Panc1 (cell line): ENCODE results near the gene DDX24. TPM values are rescaled to one million over a fixed set of nuclear protein-coding genes. Genes with fewer than 3 reads are reported as not detected.

Experiments
- ATAC-seq: fragments of 200-7000 bp; cut with Tn5 transposase; 2 replicates; pipeline ENCODE4 v1.9.1; 2020; ENCODE audit warnings: mild to moderate bottlenecking, moderate library complexity
- BruUV-seq: library from RNA; stranded (reverse); fragments of 400-500 nt; replicated peaks from 2 replicates; lab custom pipeline; 2021; lab: Mats Ljungman, UMichigan
- CTCF ChIA-PET: fragments of 300-600 bp; sonication (Branson Sonifier 250); formaldehyde crosslinking; loops from one replicate; lab custom pipeline; 2022; ENCODE audit warnings: antibody characterized with exemption; lab: Charles Lee
- POLR2A ChIA-PET: fragments of 300-600 bp; sonication (Branson Sonifier 250); formaldehyde crosslinking; loops from one replicate; lab custom pipeline; 2022; ENCODE audit warnings: antibody characterized with exemption; lab: Charles Lee
- DNase-seq: peaks from one replicate; pipeline ENCODE4 v3.0.0-alpha.2; 2010; ENCODE audit warnings: low read depth, low spot score
- H3K27ac ChIP-seq: 2 replicates; pipeline ENCODE4 v1.5.1; 2011; ENCODE audit warnings: mild to moderate bottlenecking, low read length, inconsistent platforms
- H3K27me3 ChIP-seq: fragments of 200-500 bp; sonication (Bioruptor generic); 2 replicates; pipeline ENCODE4 v1.6.0; 2014; ENCODE audit warnings: low read length, inconsistent platforms; ENCODE audit not compliant: control insufficient read depth, insufficient read depth
- H3K36me3 ChIP-seq: fragments of 200-500 bp; sonication (Bioruptor generic); 2 replicates; pipeline ENCODE4 v1.5.1; 2014; ENCODE audit warnings: inconsistent platforms, mild to moderate bottlenecking, low read length, moderate library complexity; ENCODE audit not compliant: control insufficient read depth, insufficient read depth
- H3K4me1 ChIP-seq: 2 replicates; pipeline ENCODE4 v1.5.1; 2011; ENCODE audit warnings: inconsistent platforms, mild to moderate bottlenecking, low read length, moderate library complexity; ENCODE audit not compliant: control insufficient read depth, insufficient read depth
- H3K4me3 ChIP-seq, 2 experiments: 2 replicates each; pipeline ENCODE4 v1.5.1; 2011 to 2012; ENCODE audit warnings: low read depth in 2 of 2, low read length in 2 of 2, mild to moderate bottlenecking in 2 of 2, inconsistent platforms in 1 of 2, moderate library complexity in 1 of 2
- H3K9me3 ChIP-seq: fragments of 200-500 bp; sonication (Bioruptor generic); 2 replicates; pipeline ENCODE4 v1.5.1; 2014; ENCODE audit warnings: low read depth, mild to moderate bottlenecking, inconsistent platforms, low read length, moderate library complexity; ENCODE audit not compliant: control insufficient read depth, insufficient read depth
- CTCF ChIP-seq: fragments of 450-650 bp; IDR thresholded peaks from 2 replicates; pipeline ENCODE4 v1.5.1; 2017; ENCODE audit warnings: mild to moderate bottlenecking
- POLR2AphosphoS5 ChIP-seq: IDR thresholded peaks from 2 replicates; pipeline ENCODE4 v1.6.1; 2012; ENCODE audit warnings: mild to moderate bottlenecking, low read depth, low read length, moderate library complexity
- REST ChIP-seq, 2 experiments: IDR thresholded peaks; 2 replicates each; pipeline ENCODE4 v1.6.1; 2011 to 2012; ENCODE audit warnings: low read depth in 2 of 2, control low read depth in 1 of 2, low read length in 1 of 2, mild to moderate bottlenecking in 1 of 2, moderate library complexity in 1 of 2; ENCODE audit not compliant: insufficient read depth in 1 of 2
- SIN3A ChIP-seq: IDR thresholded peaks from 2 replicates; pipeline ENCODE4 v1.6.1; 2012; ENCODE audit warnings: low read depth, mild to moderate bottlenecking, low read length, moderate library complexity, borderline replicate concordance; ENCODE audit not compliant: insufficient read depth
- TCF7L2 ChIP-seq: IDR thresholded peaks from 2 replicates; pipeline ENCODE4 v1.6.1; 2011; ENCODE audit warnings: mild to moderate bottlenecking, low read depth, low read length, inconsistent platforms
- in situ Hi-C: cut with HindIII; loops from 2 replicates; pipeline ENCODE4 v1.10.0; 2016; ENCODE audit warnings: low sequenced_read_pairs, low pct_unique_long_range_greater_than_20kb
- intact Hi-C: fragments of 100-400 bp; cut with micrococcal nuclease; formaldehyde crosslinking; loops from one replicate; pipeline ENCODE4 v1.10.0; 2022; ENCODE audit not compliant: unreplicated experiment
- total RNA-seq: library from RNA; stranded (reverse); gene quantifications from one replicate; pipeline ENCODE4 v1.2.1, GENCODE V29; 2021; ENCODE audit not compliant: unreplicated experiment

Gene DDX24
- total RNA-seq, 1 experiment from 2014 or later: 103 TPM

GRCh38 chr14:94062344-94062940 is 18.6 kb downstream of the DDX24 start:
- ATAC-seq: no peak
- ChIA-PET CTCF (no interaction called here), POLR2A (no interaction called here)
- in situ Hi-C loops: no loop called here
- H3K4me1 ChIP-seq: no peaks in the 10 kb centered on the region
- H3K9me3 ChIP-seq: no peaks in the 10 kb centered on the region
- TF ChIP-seq CTCF (no peak), POLR2AphosphoS5 (no peak), SIN3A (no peak), REST (IDR thresholded peaks at IDR 0.05; ENCODE audit: insufficient read depth in 1 of 2, low read depth in 2 of 2, low read length in 1 of 2) (no peak), TCF7L2 (no peak)
- H3K4me3 ChIP-seq: no peak overlapping the region
- H3K27ac ChIP-seq: no peak overlapping the region
- peaks cover 8% of the 10 kb centered on the region for H3K36me3 ChIP-seq
- no peaks in the 10 kb centered on the region for H3K27me3 ChIP-seq
- intact Hi-C loops: no loop called here
- DNase-seq: no peak
- no TSS peak for BruUV-seq

GRCh38 chr14:94059998-94060397 is 21.0 kb downstream of the DDX24 start:
- ChIA-PET CTCF (interaction anchor here (0.6 kb wide), 1 partner anchor 208 kb away, joined by 3 read pairs; no protein-coding TSS in a partner anchor), POLR2A (no interaction called here)
- Histone ChIP-seq H3K27ac (no peak overlapping the region), H3K9me3 (no peaks in the 10 kb centered on the region), H3K36me3 (peaks cover 13% of the 10 kb centered on the region), H3K4me1 (no peaks in the 10 kb centered on the region), H3K27me3 (no peaks in the 10 kb centered on the region), H3K4me3 (no peak overlapping the region)
- TF ChIP-seq CTCF: no peak
- no peak for TF ChIP-seq SIN3A
- TF ChIP-seq POLR2AphosphoS5: no peak
- no peak for TF ChIP-seq REST (IDR thresholded peaks at IDR 0.05; ENCODE audit: insufficient read depth in 1 of 2, low read depth in 2 of 2, low read length in 1 of 2)
- no peak for TF ChIP-seq TCF7L2
- BruUV-seq: no TSS peak
- ATAC-seq: no peak
- intact Hi-C loops: no loop called here
- DNase-seq: no peak
- in situ Hi-C loops: no loop called here
